Body of pancreas (tissue), 4 donors: ENCODE data around the gene COX14. TPM values are rescaled to one million over a fixed set of nuclear protein-coding genes. Genes with fewer than 3 reads are reported as not detected.

Experiments used
- ATAC-seq: fragments of 150-250 bp; one replicate; pipeline ENCODE4 v1.9.1; 2016
- DNase-seq, 4 donors: peaks; one replicate each; pipeline ENCODE4 v3.0.0-alpha.2; 2019
- H3K27ac ChIP-seq, 4 donors: fragments of 200-600 bp; sonication (generic); 1 replicate in 3 of 4; 2 replicates in 1 of 4; pipeline versions ENCODE4 v1.5.1 to v1.6.1; 2016 to 2019; ENCODE audit warnings: mild to moderate bottlenecking in 1 of 4, mixed read lengths in 1 of 4, moderate library complexity in 1 of 4
- H3K27me3 ChIP-seq, 2 donors: fragments of 200-600 bp; sonication (generic); one replicate each; pipeline ENCODE4 v1.6.0; 2016; ENCODE audit warnings: mild to moderate bottlenecking in 1 of 2
- H3K36me3 ChIP-seq, 2 donors: fragments of 200-600 bp; sonication (generic); replicated peaks in 1 of 2; 2 replicates each; pipeline ENCODE4 v1.5.1; 2016; ENCODE audit warnings: low read depth in 2 of 2; ENCODE audit not compliant: insufficient read depth in 1 of 2
- H3K4me1 ChIP-seq: fragments of 200-600 bp; sonication (generic); one replicate; pipeline ENCODE4 v1.6.0; 2016
- H3K4me3 ChIP-seq, 2 donors: fragments of 200-600 bp; sonication (generic); 1 replicate in 1 of 2; 2 replicates in 1 of 2; pipeline ENCODE4 v1.5.1; 2016 to 2019
- H3K9me3 ChIP-seq, 3 donors: fragments of 200-600 bp; sonication (generic); 1 replicate in 2 of 3; 2 replicates in 1 of 3; pipeline ENCODE4 v1.5.1; 2016
- CTCF ChIP-seq, 7 experiments: fragments of 450-650 bp in 4 of 7; fragments of 200-600 bp in 3 of 7; sonication (generic) in 3 of 7; IDR thresholded peaks; one replicate each; pipeline ENCODE4 v1.5.1; 2016 to 2019; ENCODE audit warnings: antibody characterized with exemption in 7 of 7
- POLR2A ChIP-seq, 3 donors: fragments of 450-650 bp; IDR thresholded peaks; one replicate each; pipeline ENCODE4 v1.6.1; 2016; ENCODE audit warnings: antibody characterized with exemption in 3 of 3, mild to moderate bottlenecking in 2 of 3
- WGBS, 2 donors: methylation state at CpG; one replicate each; pipeline ENCODE4 v1.1.5; 2017; 5-methylcytosine and 5-hydroxymethylcytosine counted together
- intact Hi-C: fragments of 100-400 bp; cut with DNase I; formaldehyde crosslinking; loops from one replicate; pipeline ENCODE4 v1.15.1; 2023
- total RNA-seq, 2 donors: library from RNA; depleted of rRNA; stranded (reverse); fragments of >200 nt; gene quantifications; one replicate each; pipeline ENCODE4 v1.1.0, GENCODE V29; 2016

The COX14 gene
- total RNA-seq = 10 to 100 TPM; 14.5 to 47.8 TPM

DNA sequence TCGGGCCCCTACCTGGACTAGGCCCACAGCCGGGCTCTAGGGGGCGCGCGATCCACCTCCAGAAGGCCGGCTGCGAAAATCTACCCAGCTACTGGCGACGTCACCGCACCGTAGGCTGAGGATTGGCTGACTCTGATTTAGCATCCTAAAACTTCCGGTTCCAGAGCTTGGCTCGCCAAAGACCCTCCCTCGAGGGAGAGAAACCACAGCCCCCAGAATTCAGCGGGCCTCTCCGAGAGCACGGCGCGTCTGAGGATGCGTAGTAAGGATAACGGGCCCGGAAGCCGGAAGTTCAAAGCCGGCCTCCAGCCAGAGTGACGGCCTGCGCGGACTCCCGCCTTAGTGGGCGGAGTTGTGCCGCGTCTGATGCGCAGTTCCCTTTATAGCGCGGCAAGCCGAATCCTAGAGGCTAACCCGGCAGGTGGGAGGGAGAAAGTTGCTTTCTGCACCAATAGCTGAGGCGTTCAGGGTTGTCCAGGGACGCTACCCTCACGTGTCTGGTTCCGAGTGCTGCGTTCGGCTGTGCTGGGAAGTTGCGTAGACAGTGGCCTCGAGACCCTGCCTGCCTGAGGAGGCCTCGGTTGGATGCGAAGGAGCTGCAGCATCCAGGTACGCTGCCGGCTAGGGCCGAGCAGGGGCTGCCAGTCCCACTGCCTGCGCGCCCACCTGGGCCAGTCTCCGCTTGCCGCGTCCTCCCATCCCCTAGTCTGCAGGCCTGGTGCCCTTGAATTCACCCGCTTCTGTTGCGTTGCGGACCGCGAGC, at the start of gene COX14:
Gene COX14, plus strand, starts transcription at position 544 of the 763 bp plus-strand sequence. CDS start 7,808 bp downstream, outside the sequence.
- intact Hi-C loops = no loop called here

GRCh38 chr12:50062728-50063460, 49.1 kb upstream of the COX14 start:
- Histone ChIP-seq H3K27me3 (no peaks in the 10 kb centered on the region), H3K9me3 (no peaks in the 10 kb centered on the region), H3K4me1 (peaks cover 1% of the 10 kb centered on the region), H3K27ac (no peak overlapping the region), H3K36me3 (no peaks in the 10 kb centered on the region), H3K4me3 (no peak overlapping the region)
- WGBS, 2 donors = 67 to 72% methylated on average over 4 to 5 of the region's 5 CpGs
- DNase-seq (no peak), ATAC-seq (no peak)
- intact Hi-C loops = loop anchor here (5.0 kb wide), 1 partner anchor 91 kb away; the partner anchor contains the start of gene AQP6
- no peak for TF ChIP-seq CTCF (IDR thresholded peaks at IDR 0.05)
- TF ChIP-seq POLR2A (IDR thresholded peaks at IDR 0.05) = no peak

More for the DNA sequence above, at the start of gene COX14:
- ATAC-seq = peak; percentile 93
- Histone ChIP-seq H3K4me3 (peak within 1 kb of the TSS; percentile 42 to 71), H3K27me3 (no peaks in the 10 kb centered on the region), H3K9me3 (no peaks in the 10 kb centered on the region), H3K4me1 (peaks cover 46% of the 10 kb centered on the region), H3K36me3 (no peaks in the 10 kb centered on the region), H3K27ac (peak within 1 kb of the TSS; percentile 76 to 97 (median 96))
- 0% methylated on average over 15 to 59 of the region's 59 CpGs for WGBS, 2 donors
- peak; percentile 99 to 100 (median 99) for DNase-seq
- TF ChIP-seq CTCF (IDR thresholded peaks at IDR 0.05) = peak; percentile 83 to 94 (median 90)
- peak; percentile 92 to 98 (median 98) for TF ChIP-seq POLR2A (IDR thresholded peaks at IDR 0.05)

- no peaks in the 10 kb centered on the region for H3K4me1 ChIP-seq
- ATAC-seq = no peak
- intact Hi-C loops = no loop called here
These were observed 46.2 kb upstream of the COX14 start for GRCh38 chr12:50065726-50066310.

GRCh38 chr12:50066402-50066801, 45.6 kb upstream of the COX14 start:
- no peak for TF ChIP-seq CTCF (IDR thresholded peaks at IDR 0.05)
- no peak for TF ChIP-seq POLR2A (IDR thresholded peaks at IDR 0.05)
- no peak overlapping the region for H3K4me3 ChIP-seq
- DNase-seq (no peak), ATAC-seq (no peak)
- no peaks in the 10 kb centered on the region for H3K4me1 ChIP-seq
- H3K27me3 ChIP-seq = no peaks in the 10 kb centered on the region
- no peaks in the 10 kb centered on the region for H3K9me3 ChIP-seq
- 53 to 59% methylated on average over 5 of the region's 5 CpGs for WGBS, 2 donors
- H3K27ac ChIP-seq = no peak overlapping the region
- H3K36me3 ChIP-seq = no peaks in the 10 kb centered on the region
- intact Hi-C loops = no loop called here

More at GRCh38 chr12:50065726-50066310, 46.2 kb upstream of the COX14 start:
- H3K4me3 ChIP-seq = no peak overlapping the region
- no peaks in the 10 kb centered on the region for H3K36me3 ChIP-seq
- TF ChIP-seq CTCF (IDR thresholded peaks at IDR 0.05) (no peak), POLR2A (IDR thresholded peaks at IDR 0.05) (no peak)
- no peak for DNase-seq
- 47 to 63% methylated on average over 3 of the region's 3 CpGs for WGBS, 2 donors
- no peaks in the 10 kb centered on the region for H3K27me3 ChIP-seq
- no peak overlapping the region for H3K27ac ChIP-seq
- H3K9me3 ChIP-seq = no peaks in the 10 kb centered on the region
